CD4-positive, alpha-beta T cell treated with Interleukin-2 at 100 ng/mL for 4 hours (primary cell): ENCODE results near the gene DDC.
"Not testable (repeated sequence)": the region's sequence is repeated elsewhere in the genome, so short reads cannot be mapped to it uniquely, and the experiment has no call there.

Experiments used
- DNase-seq: peaks from one replicate; pipeline ENCODE4 v3.0.0-alpha.2; 2020; ENCODE audit warnings: low spot score

DDC gene

GRCh38 chr7:50554431-50555322 is 10.5 kb downstream of the DDC start:
- DNase-seq: no peak

GRCh38 chr7:50553973-50554372 is 11.2 kb downstream of the DDC start:
- DNase-seq: no peak

- no peak for DNase-seq
Measured at GRCh38 chr7:50552921-50553320, 12.3 kb downstream of the DDC start.

- no peak for DNase-seq
Measured at GRCh38 chr7:50552139-50552538, 13.1 kb downstream of the DDC start.

GRCh38 chr7:50545613-50546012 is 19.6 kb downstream of the DDC start:
- not testable (repeated sequence) for DNase-seq

GRCh38 chr7:50544992-50545391 is 20.2 kb downstream of the DDC start:
- DNase-seq: no peak

- no peak for DNase-seq
Measured at GRCh38 chr7:50543776-50544442, 21.3 kb downstream of the DDC start.

GRCh38 chr7:50542132-50542531 is 23.1 kb downstream of the DDC start:
- DNase-seq: no peak

GRCh38 chr7:50540785-50541579 is 24.2 kb downstream of the DDC start:
- DNase-seq: no peak

GRCh38 chr7:50539725-50540124 is 25.5 kb downstream of the DDC start:
- DNase-seq: no peak

GRCh38 chr7:50538478-50538877 is 26.7 kb downstream of the DDC start:
- no peak for DNase-seq

GRCh38 chr7:50537417-50537816 is 27.8 kb downstream of the DDC start:
- no peak for DNase-seq

GRCh38 chr7:50535291-50535711 is 29.9 kb downstream of the DDC start:
- not testable (repeated sequence) for DNase-seq

GRCh38 chr7:50534690-50535290 is 30.4 kb downstream of the DDC start:
- DNase-seq: no peak

- DNase-seq: no peak
Measured at GRCh38 chr7:50533866-50534265, 31.3 kb downstream of the DDC start.

GRCh38 chr7:50531928-50532327 is 33.3 kb downstream of the DDC start:
- DNase-seq: no peak

GRCh38 chr7:50531401-50531911 is 33.7 kb downstream of the DDC start:
- no peak for DNase-seq

GRCh38 chr7:50530766-50531165 is 34.4 kb downstream of the DDC start:
- DNase-seq: no peak

- DNase-seq: no peak
Measured at GRCh38 chr7:50529093-50529862, 35.9 kb downstream of the DDC start.

- no peak for DNase-seq
Measured at GRCh38 chr7:50528266-50529092, 36.7 kb downstream of the DDC start.
